Measurements from ENCODE around the gene IFRD1.

IFRD1 gene

DNA sequence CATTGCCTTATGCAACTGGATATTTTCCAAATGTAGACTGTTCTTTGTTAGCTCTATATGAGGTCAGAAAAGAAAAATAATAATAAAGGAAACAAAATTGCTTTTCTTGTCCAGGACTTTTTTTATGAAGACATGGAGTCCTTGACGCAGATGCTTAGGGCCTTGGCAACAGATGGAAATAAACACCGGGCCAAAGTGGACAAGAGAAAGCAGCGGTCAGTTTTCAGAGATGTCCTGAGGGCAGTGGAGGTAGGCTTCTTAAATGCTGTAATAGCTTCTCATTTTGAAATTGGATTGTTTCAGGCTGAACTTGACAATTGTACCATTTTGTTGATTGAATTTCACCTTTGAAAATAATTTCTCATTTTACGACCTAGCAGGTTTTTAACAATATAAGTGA is 17.6 kb downstream of the IFRD1 start:
- H3K36me3 ChIP-seq (ENCODE audit: insufficient read depth, low read length), result peaks cover 87% of the 10 kb centered on the region
- H3K4me3 ChIP-seq (ENCODE audit: low read length), result no peak overlapping the region

DNA sequence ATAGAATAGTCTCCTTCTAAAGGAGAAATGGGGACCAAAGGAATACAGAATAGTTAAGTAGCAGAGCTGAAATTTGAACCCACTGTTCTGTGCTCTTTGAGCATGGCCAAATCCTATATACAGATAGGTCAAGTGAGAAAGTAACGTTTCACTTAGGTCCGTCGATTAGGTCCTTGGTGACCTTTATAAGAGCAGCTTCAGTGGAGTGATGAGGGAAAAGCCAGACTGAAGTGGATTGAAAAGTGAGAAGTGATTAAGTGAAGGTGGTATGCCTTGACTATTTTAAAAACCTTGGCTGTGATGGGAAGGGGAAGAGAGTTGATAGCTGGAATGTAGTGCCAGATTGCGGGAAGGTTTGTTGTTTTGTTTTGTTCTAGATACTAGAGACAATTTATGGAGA is 19.9 kb downstream of the IFRD1 start:
- no peak overlapping the region for H3K4me3 ChIP-seq (ENCODE audit: low read length)
- H3K4me1 ChIP-seq (ENCODE audit: control insufficient read depth, insufficient read depth, low read length), result no peaks in the 10 kb centered on the region
- H3K4me2 ChIP-seq (ENCODE audit: low read length), result no peak overlapping the region
- H3K36me3 ChIP-seq (ENCODE audit: insufficient read depth, low read length), result peaks cover 82% of the 10 kb centered on the region
- H3K9ac ChIP-seq (ENCODE audit: low read depth, low read length), result no peak overlapping the region
- H3K9me3 ChIP-seq (replicated peaks; ENCODE audit: low read length), result no peaks in the 10 kb centered on the region
- H3K27me3 ChIP-seq (ENCODE audit: control insufficient read depth, insufficient read depth, low read length), result no peaks in the 10 kb centered on the region

More for the DNA sequence above, 17.6 kb downstream of the IFRD1 start:
- Histone ChIP-seq H3K9me3 (replicated peaks; ENCODE audit: low read length) (no peaks in the 10 kb centered on the region), H3K4me2 (ENCODE audit: low read length) (no peak overlapping the region), H3K9ac (ENCODE audit: low read depth, low read length) (no peak overlapping the region), H3K4me1 (ENCODE audit: control insufficient read depth, insufficient read depth, low read length) (no peaks in the 10 kb centered on the region), H3K27me3 (ENCODE audit: control insufficient read depth, insufficient read depth, low read length) (no peaks in the 10 kb centered on the region)

DNA sequence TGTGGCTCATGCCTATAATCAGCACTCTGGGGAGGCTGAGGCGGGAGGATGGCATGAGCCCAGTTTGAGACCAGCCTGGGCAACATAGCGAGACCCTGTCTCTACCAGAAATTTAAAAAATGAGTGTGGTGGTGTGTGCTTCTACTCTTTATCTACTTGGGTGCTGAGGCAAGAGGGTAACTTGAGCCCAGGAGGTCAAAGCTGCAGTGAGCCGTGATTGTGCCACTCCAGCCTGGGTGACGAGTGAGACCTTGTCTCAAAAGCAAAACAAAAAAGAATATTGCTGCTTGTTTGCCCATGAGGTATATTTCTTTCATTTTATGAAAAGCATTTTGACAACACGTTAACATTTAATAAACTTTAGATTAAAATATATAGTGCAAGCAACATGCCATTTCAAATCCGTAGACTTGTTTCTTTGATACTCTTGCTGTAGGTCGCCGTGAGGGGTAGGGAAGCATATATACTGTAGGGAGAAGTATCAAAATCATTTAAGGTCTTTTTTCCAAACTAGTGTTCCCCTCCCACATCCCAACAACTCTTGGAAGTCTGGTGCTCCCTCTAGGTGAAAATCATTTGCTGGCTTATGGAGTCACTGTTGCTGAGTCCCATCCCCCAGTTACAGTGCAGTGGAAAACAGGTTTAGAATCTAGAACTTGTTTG is 26.3 kb downstream of the IFRD1 start:
- H3K27me3 ChIP-seq (ENCODE audit: control insufficient read depth, insufficient read depth, low read length), result no peaks in the 10 kb centered on the region
- no peak overlapping the region for H3K4me3 ChIP-seq (ENCODE audit: low read length)
- peaks cover 11% of the 10 kb centered on the region for H3K4me1 ChIP-seq (ENCODE audit: control insufficient read depth, insufficient read depth, low read length)
- no peaks in the 10 kb centered on the region for H3K9me3 ChIP-seq (replicated peaks; ENCODE audit: low read length)
- peaks cover 51% of the 10 kb centered on the region for H3K36me3 ChIP-seq (ENCODE audit: insufficient read depth, low read length)
- H3K9ac ChIP-seq (ENCODE audit: low read depth, low read length), result no peak overlapping the region
- H3K4me2 ChIP-seq (ENCODE audit: low read length), result no peak overlapping the region

DNA sequence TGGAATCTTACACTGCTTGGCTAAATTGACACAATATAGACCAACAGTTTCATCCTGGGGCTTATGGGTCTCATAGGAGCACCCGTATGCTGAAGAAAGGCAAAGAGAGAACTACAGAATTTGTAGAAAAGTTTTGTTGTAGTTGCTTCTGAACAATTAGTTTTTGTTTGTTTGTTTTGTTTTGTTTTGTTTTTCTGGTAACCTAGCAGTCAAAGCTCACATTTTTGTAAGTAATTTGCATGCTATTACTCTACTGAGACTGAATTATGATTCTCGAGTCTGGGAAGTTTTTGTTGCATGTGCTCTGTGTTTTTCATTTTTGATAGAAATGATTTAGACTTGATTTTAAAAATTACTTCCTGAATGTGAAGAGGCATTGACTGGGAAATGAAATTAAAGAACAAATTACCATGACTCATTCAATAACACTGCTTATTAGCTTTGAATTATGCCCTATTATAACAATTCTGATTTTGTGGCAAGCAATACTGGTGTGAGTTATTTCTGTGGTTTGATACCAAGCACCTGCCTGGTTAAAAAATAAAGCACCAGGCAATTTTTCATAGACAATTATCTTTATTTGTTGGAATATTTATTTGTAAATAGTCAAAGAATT is 31.0 kb downstream of the IFRD1 start:
- Histone ChIP-seq H3K36me3 (ENCODE audit: insufficient read depth, low read length) (peaks cover 12% of the 10 kb centered on the region), H3K9me3 (replicated peaks; ENCODE audit: low read length) (no peaks in the 10 kb centered on the region), H3K4me3 (ENCODE audit: low read length) (no peak overlapping the region), H3K9ac (ENCODE audit: low read depth, low read length) (peak overlapping the region; percentile 30), H3K4me1 (ENCODE audit: control insufficient read depth, insufficient read depth, low read length) (peaks cover 39% of the 10 kb centered on the region), H3K27me3 (ENCODE audit: control insufficient read depth, insufficient read depth, low read length) (no peaks in the 10 kb centered on the region), H3K4me2 (ENCODE audit: low read length) (no peak overlapping the region)

DNA sequence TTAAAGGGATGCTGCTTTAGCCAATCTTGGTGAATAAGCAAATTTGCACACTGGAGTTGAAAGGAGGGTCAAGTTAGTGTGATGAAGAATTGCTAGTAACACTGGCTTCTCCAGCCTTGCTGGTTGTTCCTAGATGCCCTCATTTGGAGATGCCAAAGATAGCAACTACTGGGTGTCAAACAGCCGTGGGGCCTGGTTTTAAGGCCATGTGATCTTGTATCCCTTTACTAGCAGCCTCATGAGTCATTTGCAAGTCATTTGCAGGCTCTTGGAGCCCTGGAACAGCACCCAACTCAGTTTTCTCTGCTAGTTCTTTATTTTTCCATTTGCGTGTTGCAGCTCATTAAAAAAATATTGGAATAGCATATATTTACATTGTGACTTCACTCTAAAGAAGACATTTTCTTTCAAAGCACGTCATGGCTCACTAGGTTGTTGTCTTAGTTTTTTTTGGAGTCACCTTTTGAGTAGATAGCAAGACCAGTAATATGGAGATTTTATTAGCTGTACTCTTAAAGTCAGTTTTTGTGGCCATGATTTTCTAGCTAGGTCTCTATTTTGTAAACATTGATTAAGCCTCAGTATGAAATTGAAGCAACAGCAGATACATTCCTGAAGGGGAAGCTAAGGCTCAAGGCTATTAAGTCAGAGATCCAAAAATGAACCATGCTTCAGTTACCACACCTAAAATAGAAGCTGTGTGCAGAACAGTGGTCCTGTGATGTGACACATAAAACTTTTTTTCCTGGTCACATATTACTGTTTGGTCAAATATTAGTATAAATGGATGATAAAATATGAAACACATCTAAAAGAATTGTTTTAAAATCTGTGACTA is 31.8 kb downstream of the IFRD1 start:
- no peak overlapping the region for H3K4me3 ChIP-seq (ENCODE audit: low read length)
- H3K9ac ChIP-seq (ENCODE audit: low read depth, low read length), result peak overlapping the region; percentile 53
- peaks cover 39% of the 10 kb centered on the region for H3K4me1 ChIP-seq (ENCODE audit: control insufficient read depth, insufficient read depth, low read length)
- no peaks in the 10 kb centered on the region for H3K27me3 ChIP-seq (ENCODE audit: control insufficient read depth, insufficient read depth, low read length)
- no peaks in the 10 kb centered on the region for H3K9me3 ChIP-seq (replicated peaks; ENCODE audit: low read length)
- H3K4me2 ChIP-seq (ENCODE audit: low read length), result peak overlapping the region; percentile 39
- H3K36me3 ChIP-seq (ENCODE audit: insufficient read depth, low read length), result peaks cover 5% of the 10 kb centered on the region

DNA sequence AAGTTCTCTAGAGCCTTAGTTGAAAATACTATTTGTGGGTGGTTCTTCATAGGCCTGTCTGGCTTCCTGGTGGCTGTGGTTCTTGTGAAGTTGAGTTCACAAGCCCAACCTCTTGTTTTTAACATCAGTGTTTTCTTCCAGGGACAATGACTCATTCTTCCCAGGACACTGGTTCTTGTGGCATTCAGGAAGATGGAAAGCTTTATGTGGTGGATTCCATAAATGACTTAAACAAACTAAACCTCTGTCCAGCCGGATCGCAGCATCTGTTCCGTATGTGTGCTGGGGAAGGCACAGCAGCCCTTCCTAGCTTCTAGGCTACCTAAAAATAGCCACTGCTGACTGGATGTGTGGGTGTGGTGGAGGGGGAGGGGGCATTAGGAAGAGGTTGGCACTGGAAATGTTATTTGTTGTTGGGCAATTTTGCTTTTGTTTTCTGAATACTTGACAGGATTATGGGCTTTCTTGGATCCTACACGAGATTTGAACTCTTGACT is 34.5 kb downstream of the IFRD1 start:
- Histone ChIP-seq H3K4me2 (ENCODE audit: low read length) (peak overlapping the region; percentile 23), H3K9me3 (replicated peaks; ENCODE audit: low read length) (no peaks in the 10 kb centered on the region), H3K9ac (ENCODE audit: low read depth, low read length) (peak overlapping the region; percentile 52), H3K4me1 (ENCODE audit: control insufficient read depth, insufficient read depth, low read length) (peaks cover 39% of the 10 kb centered on the region), H3K27me3 (ENCODE audit: control insufficient read depth, insufficient read depth, low read length) (no peaks in the 10 kb centered on the region), H3K4me3 (ENCODE audit: low read length) (peak overlapping the region; percentile 4), H3K36me3 (ENCODE audit: insufficient read depth, low read length) (no peaks in the 10 kb centered on the region)

DNA sequence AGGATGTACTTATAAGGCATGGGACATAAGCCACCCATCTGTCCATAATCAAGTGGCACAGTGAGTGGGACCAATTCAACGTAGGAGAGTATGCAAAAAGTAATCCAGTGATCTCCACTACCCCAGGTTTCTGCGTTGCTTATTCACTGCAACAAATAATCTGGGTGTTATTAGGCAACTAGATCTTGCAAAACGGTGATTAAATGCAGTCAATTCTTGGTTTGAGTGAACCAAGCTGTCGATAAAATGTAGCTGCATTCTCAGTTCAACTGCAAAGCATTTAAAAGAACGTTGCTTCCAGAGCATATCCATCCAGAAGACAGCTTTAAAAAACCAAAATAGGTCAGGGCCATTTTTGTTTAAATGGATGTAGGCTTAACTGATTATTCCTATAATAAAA is 35.5 kb downstream of the IFRD1 start:
- no peak overlapping the region for H3K4me2 ChIP-seq (ENCODE audit: low read length)
- H3K9me3 ChIP-seq (replicated peaks; ENCODE audit: low read length), result no peaks in the 10 kb centered on the region
- H3K4me3 ChIP-seq (ENCODE audit: low read length), result no peak overlapping the region
- no peaks in the 10 kb centered on the region for H3K36me3 ChIP-seq (ENCODE audit: insufficient read depth, low read length)
- H3K27me3 ChIP-seq (ENCODE audit: control insufficient read depth, insufficient read depth, low read length), result no peaks in the 10 kb centered on the region
- H3K9ac ChIP-seq (ENCODE audit: low read depth, low read length), result no peak overlapping the region
- peaks cover 35% of the 10 kb centered on the region for H3K4me1 ChIP-seq (ENCODE audit: control insufficient read depth, insufficient read depth, low read length)

DNA sequence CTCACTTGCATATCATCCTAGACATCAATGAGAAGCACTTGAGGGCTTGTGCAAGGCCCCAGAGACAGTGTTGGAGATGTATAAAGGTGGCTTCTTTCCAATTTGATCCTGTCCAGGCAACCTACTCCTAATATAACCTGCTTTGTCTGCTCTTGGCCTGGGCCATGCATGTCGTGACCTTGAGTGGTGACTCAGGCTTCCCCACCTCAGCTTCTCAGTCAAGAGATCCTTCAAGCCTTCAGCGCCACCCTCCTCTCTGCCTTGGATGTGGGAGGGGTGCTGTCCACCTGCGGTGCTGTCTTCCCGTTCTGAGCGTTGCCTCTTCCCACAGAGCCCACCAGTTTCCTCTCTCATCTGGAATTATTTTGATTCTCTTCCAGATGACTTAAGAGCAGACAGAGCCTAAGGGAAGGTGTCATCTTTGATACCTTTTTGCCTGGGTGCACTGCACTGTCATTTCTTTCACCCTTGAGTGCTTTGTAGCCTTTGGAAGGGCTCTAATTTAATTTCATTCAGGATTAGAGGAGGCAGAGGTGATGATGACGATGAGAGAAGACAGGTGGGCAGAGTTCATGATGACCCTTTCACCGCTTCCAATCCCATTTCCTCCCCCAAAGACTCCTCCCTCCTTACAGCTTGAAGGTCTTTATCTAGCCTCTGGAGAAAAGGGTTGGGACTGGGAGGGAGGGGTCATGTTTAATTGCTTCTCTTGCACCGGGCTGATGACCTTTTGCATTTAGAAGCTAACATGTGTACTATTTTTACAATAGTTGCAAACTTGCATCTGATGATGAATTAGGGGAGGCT is 37.4 kb downstream of the IFRD1 start:
- peaks cover 17% of the 10 kb centered on the region for H3K4me1 ChIP-seq (ENCODE audit: control insufficient read depth, insufficient read depth, low read length)
- H3K9me3 ChIP-seq (replicated peaks; ENCODE audit: low read length), result no peaks in the 10 kb centered on the region
- no peak overlapping the region for H3K9ac ChIP-seq (ENCODE audit: low read depth, low read length)
- H3K27me3 ChIP-seq (ENCODE audit: control insufficient read depth, insufficient read depth, low read length), result no peaks in the 10 kb centered on the region
- H3K4me3 ChIP-seq (ENCODE audit: low read length), result no peak overlapping the region
- no peak overlapping the region for H3K4me2 ChIP-seq (ENCODE audit: low read length)
- no peaks in the 10 kb centered on the region for H3K36me3 ChIP-seq (ENCODE audit: insufficient read depth, low read length)

DNA sequence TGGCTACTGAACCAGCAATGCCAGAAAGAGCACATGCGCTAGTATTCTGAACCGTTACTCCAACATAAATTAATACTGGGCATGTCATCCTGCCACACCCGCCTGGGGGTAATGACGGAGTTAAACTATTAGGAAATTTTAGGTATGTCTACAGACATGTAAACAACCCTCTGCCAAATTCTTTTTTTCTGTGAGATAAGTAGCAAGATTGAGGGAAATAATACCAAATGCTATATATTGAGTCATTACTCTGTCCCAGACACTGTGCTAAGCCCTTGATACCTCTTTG is 37.9 kb downstream of the IFRD1 start:
- Histone ChIP-seq H3K27me3 (ENCODE audit: control insufficient read depth, insufficient read depth, low read length) (no peaks in the 10 kb centered on the region), H3K9me3 (replicated peaks; ENCODE audit: low read length) (no peaks in the 10 kb centered on the region), H3K4me2 (ENCODE audit: low read length) (no peak overlapping the region), H3K9ac (ENCODE audit: low read depth, low read length) (no peak overlapping the region), H3K4me1 (ENCODE audit: control insufficient read depth, insufficient read depth, low read length) (peaks cover 14% of the 10 kb centered on the region), H3K36me3 (ENCODE audit: insufficient read depth, low read length) (no peaks in the 10 kb centered on the region), H3K4me3 (ENCODE audit: low read length) (no peak overlapping the region)

DNA sequence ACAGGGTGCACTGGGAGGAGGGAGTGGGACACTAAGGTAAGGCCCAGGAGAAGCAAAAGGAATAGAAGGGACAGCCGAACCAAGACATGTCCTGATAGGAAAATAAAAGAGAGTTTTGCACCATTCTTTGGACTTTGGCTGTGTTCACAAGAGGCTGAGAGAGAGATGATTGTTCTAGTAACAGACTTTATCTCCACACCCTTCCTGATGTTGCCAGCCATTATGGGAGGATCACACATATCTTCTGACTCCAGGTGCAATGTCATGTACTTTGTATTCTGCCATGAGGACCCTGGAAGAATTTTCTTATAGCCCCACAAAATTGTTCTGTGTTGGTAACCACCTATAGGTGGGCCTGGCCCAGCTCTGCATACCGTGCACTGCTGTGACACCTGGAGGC is 41.9 kb downstream of the IFRD1 start:
- no peaks in the 10 kb centered on the region for H3K36me3 ChIP-seq (ENCODE audit: insufficient read depth, low read length)

DNA sequence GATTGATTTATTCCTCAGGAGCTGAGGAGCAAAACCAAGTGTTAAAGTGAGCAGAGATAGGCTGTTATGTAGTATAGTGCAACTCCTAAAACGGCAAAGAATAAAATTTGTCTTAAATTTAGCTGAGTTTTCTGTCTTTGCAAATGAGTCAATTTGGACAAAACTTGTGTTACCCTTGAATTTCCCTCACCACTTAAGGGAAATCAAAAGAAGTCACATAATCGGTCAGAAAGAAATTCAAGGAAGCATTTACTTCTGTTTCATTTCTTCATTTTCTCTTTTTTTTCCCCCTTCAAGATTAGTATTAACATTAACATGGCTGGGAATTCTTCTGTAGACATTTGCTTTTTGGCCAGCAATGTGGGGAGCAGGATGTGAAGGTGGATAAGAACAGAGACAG is 44.4 kb downstream of the IFRD1 start:
- no peak overlapping the region for H3K4me2 ChIP-seq (ENCODE audit: low read length)
- H3K9me3 ChIP-seq (replicated peaks; ENCODE audit: low read length), result no peaks in the 10 kb centered on the region
- H3K4me1 ChIP-seq (ENCODE audit: control insufficient read depth, insufficient read depth, low read length), result no peaks in the 10 kb centered on the region
- H3K27me3 ChIP-seq (ENCODE audit: control insufficient read depth, insufficient read depth, low read length), result peaks cover 12% of the 10 kb centered on the region
- H3K9ac ChIP-seq (ENCODE audit: low read depth, low read length), result no peak overlapping the region
- H3K36me3 ChIP-seq (ENCODE audit: insufficient read depth, low read length), result no peaks in the 10 kb centered on the region
- no peak overlapping the region for H3K4me3 ChIP-seq (ENCODE audit: low read length)

More for the DNA sequence above, 41.9 kb downstream of the IFRD1 start:
- no peak overlapping the region for H3K4me3 ChIP-seq (ENCODE audit: low read length)
- no peak overlapping the region for H3K4me2 ChIP-seq (ENCODE audit: low read length)
- peaks cover 7% of the 10 kb centered on the region for H3K27me3 ChIP-seq (ENCODE audit: control insufficient read depth, insufficient read depth, low read length)
- H3K9me3 ChIP-seq (replicated peaks; ENCODE audit: low read length), result no peaks in the 10 kb centered on the region
- no peaks in the 10 kb centered on the region for H3K4me1 ChIP-seq (ENCODE audit: control insufficient read depth, insufficient read depth, low read length)
- no peak overlapping the region for H3K9ac ChIP-seq (ENCODE audit: low read depth, low read length)

Data from skeletal muscle satellite cell (primary cell).